Activated CD8-positive, alpha-beta memory T cell treated with anti-CD3 and anti-CD28 coated beads, Interleukin-2, amount 50 U/mL, for 24 hours (primary cell): ENCODE data around the gene PSENEN.
A peak's percentile ranks its signal among the peaks of the same experiment; 100 is the strongest.

Experiments used
- DNase-seq: peaks from one replicate; pipeline ENCODE4 v3.0.0-alpha.2; 2020; ENCODE audit errors: extremely low read depth

Gene PSENEN

GRCh38 chr19:35733180-35734125 lies 12.0 kb upstream of the PSENEN start:
- no peak for DNase-seq

- DNase-seq, result no peak
These were observed 11.2 kb upstream of the PSENEN start for GRCh38 chr19:35734273-35734672.

- no peak for DNase-seq
These were observed 10.6 kb upstream of the PSENEN start for GRCh38 chr19:35734889-35735288.

GRCh38 chr19:35736913-35737886 lies 8.3 kb upstream of the PSENEN start:
- no peak for DNase-seq

DNA sequence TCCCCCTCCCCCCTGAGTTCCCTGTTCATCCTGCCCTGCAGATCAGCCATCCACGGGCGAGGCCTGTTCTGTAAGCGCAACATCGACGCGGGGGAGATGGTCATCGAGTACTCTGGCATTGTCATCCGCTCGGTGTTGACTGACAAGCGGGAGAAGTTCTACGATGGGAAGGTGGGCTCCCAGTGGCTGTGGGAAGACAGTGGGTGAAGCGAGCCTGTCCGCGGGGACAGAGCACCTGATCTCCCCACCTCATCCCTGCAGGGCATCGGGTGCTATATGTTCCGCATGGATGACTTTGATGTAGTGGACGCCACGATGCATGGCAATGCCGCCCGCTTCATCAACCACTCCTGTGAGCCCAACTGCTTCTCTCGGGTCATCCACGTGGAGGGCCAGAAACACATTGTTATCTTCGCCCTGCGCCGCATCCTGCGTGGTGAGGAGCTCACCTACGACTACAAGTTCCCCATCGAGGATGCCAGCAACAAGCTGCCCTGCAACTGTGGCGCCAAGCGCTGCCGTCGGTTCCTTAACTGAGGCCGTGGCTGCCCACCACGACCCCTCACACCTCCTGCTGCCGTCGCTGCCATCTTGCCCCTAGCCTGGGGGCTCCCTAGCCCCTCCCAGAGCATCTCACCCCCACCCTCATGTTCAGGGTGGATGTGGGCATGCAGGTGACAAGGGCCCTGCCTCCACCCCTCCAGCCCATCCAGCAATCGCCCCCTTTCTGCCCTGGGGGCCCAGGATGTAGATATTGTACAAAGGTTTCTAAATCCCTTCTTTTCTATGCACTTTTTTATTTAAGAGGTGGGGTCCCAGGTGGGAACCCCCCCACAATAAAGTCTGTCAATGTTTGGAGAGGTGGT lies 7.2 kb upstream of the PSENEN start:
- no peak for DNase-seq

- no peak for DNase-seq
These were observed 6.6 kb upstream of the PSENEN start for GRCh38 chr19:35738887-35739229.

- no peak for DNase-seq
These were observed 6.0 kb upstream of the PSENEN start for GRCh38 chr19:35739275-35740107.

GRCh38 chr19:35740108-35740422 lies 5.4 kb upstream of the PSENEN start:
- no peak for DNase-seq

- peak; percentile 91 for DNase-seq
These were observed 4.8 kb upstream of the PSENEN start for GRCh38 chr19:35740423-35741202.

GRCh38 chr19:35741203-35741515 lies 4.3 kb upstream of the PSENEN start:
- DNase-seq, result no peak

- DNase-seq, result no peak
These were observed 3.2 kb upstream of the PSENEN start, which contains the start of gene IGFLR1 for GRCh38 chr19:35742121-35742724. Gene IGFLR1, minus strand, starts transcription at chr19:35742452. Its CDS starts 1,272 bp downstream, at chr19:35741180.

DNA sequence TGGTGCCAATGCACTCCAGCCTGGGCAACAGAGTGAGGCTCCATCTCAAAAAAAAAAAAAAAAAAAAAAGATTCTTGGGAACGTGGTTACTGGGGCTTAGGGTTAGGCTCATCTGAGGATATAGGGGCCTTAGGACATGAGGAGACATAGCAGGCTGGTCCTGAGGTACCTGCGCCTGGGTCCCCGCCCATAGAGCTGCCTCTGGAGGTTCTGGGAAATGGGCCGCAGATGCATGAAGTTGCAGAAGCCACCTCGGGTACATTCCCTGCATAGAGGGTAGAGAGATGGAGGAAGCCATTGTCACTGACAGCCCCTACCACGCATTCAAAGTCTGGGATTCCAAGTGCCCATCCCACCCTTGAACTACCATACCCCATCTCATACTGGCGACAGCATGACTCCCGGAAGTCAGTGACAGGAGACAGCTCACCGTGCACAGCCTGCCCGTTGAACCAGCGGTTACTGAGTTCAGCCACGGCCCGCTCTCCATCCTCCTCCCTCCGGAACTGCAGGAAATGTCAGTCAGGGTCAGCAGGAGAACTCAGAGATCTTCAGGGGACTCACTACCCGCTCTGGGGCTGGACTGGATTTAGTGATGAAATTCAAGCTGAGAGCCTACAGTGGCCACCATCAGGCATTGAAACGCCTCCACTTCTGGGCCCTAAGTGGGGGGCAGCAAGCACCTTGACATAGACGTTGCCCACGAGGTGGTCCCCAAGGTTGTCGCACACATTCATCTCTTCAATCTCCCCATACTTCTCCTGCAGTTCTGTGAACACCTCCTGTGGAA lies 1.6 kb upstream of the PSENEN start:
- DNase-seq, result no peak

- peak; percentile 85 for DNase-seq
These were observed 772 bp upstream of the PSENEN start for GRCh38 chr19:35744430-35745327.

DNA sequence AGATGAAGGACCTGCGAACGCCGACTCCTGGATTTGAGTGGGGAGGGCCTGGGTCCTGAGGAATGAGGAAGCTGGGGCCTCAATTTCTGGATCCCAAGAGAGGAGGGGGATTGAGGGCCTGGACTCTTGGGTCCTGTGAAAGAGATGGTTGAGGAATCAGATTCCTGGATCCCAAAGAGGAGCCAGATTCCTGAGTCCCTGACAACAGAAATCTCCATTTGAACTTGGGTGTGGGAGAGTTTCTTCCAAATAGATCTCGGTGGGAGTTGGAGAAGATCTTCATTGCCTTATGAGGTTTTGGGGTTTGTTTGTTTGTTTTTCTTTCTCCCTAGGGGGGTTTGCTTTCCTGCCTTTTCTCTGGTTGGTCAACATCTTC lies 624 bp downstream of the PSENEN start:
- no peak for DNase-seq

DNA sequence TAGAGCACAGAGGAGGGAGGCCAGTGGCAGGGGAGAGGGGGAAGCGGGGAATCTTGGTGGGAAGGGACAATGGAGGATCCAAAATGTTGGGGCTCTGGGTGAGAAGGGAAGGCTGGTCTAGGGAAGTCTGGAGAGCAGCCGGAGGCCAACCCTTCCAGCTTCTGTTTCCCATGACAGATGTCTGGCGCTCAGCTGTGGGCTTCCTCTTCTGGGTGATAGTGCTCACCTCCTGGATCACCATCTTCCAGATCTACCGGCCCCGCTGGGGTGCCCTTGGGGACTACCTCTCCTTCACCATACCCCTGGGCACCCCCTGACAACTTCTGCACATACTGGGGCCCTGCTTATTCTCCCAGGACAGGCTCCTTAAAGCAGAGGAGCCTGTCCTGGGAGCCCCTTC lies 1.1 kb downstream of the PSENEN start:
- DNase-seq, result no peak

DNA sequence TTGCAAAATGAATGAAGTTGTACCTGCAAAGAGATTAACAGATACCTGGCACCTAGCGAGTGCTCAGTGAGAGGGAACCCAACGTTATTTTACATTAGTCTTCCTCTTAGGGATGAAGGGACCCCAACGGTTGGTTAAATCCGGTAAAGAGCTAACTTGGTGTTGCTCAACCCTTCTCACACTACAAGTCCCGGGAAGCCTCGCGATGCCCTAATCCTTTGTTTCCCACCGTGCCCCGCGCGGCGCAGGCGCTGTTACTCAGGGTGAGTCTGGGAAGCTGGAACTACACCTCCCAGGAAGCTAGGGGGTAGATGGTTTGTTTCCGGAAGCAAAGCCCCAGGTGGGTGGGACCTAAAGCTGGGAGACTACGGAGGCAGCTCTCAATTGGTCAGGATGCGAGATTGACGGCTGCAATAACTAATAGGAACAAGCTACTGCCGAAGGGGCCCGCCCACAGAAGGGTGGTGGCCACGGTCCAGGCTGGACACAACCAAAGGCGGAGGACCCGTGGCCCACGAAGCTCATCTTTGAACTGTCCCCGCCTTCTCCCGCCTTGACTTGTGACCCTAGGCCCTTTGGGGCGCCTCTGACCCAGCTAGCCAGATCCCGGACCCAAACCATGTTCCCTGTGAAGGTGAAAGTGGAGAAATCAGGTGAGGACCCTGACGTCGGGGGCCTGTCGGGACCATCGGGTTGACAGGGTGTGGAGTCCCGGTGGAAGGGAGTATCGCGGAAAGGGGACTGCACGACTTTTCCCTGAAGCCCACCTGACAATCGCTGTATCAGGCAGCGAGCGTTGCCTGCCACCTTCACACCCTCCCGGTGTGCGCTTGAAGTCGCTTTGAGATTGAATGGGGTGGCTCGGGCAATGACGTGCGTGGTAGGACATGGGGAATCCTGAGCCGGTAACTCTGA lies 2.9 kb downstream of the PSENEN start, which contains the start of gene LIN37:
Gene LIN37, plus strand, starts transcription at position 471 of the 915 bp plus-strand sequence. Its CDS starts 149 bp downstream, at position 620.
- peak; percentile 98 for DNase-seq

GRCh38 chr19:35750167-35750566 lies 4.7 kb downstream of the PSENEN start:
- no peak for DNase-seq
